Measurements from ENCODE around the gene MIOX.
"Not testable (repeated sequence)": the region's sequence is repeated elsewhere in the genome, so short reads cannot be mapped to it uniquely, and the experiment has no call there.

Gene MIOX

DNA sequence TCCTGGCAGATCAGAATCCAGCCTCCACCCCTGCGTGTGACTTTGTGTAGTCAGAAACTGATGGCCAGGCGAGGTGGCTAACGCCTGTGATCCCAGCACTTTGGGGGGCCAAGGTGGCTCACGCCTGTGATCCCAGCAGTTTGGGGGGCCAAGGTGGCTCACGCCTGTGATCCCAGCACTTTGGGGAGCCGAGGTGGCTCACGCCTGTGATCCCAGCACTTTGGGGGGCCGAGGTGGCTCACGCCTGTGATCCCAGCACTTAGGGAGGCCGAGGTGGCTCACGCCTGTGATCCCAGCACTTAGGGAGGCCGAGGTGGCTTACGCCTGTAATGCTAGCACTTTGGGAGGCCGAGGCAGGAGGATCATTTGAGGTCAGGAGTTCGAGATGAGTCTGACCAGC, 26.5 kb downstream of the MIOX start:
- H3K4me3 ChIP-seq (ENCODE audit: low read length), result no peak overlapping the region
- TF ChIP-seq, protein P1, sequence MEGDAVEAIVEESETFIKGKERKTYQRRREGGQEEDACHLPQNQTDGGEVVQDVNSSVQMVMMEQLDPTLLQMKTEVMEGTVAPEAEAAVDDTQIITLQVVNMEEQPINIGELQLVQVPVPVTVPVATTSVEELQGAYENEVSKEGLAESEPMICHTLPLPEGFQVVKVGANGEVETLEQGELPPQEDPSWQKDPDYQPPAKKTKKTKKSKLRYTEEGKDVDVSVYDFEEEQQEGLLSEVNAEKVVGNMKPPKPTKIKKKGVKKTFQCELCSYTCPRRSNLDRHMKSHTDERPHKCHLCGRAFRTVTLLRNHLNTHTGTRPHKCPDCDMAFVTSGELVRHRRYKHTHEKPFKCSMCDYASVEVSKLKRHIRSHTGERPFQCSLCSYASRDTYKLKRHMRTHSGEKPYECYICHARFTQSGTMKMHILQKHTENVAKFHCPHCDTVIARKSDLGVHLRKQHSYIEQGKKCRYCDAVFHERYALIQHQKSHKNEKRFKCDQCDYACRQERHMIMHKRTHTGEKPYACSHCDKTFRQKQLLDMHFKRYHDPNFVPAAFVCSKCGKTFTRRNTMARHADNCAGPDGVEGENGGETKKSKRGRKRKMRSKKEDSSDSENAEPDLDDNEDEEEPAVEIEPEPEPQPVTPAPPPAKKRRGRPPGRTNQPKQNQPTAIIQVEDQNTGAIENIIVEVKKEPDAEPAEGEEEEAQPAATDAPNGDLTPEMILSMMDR (conservative IDR thresholded peaks at IDR 0.05; ENCODE audit: low read length), result no peak
- DNase-seq (ENCODE audit: low read depth), result no peak

- TF ChIP-seq, protein P1 (conservative IDR thresholded peaks at IDR 0.05; ENCODE audit: low read length), result no peak
- DNase-seq (ENCODE audit: low read depth), result no peak
- no peak overlapping the region for H3K4me3 ChIP-seq (ENCODE audit: low read length)
Measured at GRCh38 chr22:50516068-50516467, 29.4 kb downstream of the MIOX start.

DNA sequence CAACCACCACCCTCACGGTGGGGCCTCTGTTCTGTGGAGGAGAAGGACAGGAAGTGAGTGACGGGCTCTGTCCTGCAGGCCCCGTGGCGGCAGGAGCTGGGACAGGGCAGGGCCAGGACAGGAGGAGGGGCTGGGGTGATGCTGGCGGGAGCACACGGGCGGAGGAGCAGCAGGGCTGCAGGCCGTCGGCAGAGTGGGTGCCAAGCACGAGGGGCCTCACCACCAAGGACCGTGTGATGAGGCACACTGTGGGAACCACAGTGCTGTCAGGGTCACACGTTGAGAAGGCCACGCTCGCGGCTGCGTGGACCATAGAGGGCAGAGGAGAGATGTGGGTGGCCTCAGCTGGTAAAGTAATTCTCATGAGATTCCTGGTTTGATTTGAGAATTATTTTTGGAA, 30.2 kb downstream of the MIOX start:
- H3K4me3 ChIP-seq (ENCODE audit: low read length), result no peak overlapping the region
- DNase-seq (ENCODE audit: low read depth), result no peak
- TF ChIP-seq, protein P1 (conservative IDR thresholded peaks at IDR 0.05; ENCODE audit: low read length), result no peak

DNA sequence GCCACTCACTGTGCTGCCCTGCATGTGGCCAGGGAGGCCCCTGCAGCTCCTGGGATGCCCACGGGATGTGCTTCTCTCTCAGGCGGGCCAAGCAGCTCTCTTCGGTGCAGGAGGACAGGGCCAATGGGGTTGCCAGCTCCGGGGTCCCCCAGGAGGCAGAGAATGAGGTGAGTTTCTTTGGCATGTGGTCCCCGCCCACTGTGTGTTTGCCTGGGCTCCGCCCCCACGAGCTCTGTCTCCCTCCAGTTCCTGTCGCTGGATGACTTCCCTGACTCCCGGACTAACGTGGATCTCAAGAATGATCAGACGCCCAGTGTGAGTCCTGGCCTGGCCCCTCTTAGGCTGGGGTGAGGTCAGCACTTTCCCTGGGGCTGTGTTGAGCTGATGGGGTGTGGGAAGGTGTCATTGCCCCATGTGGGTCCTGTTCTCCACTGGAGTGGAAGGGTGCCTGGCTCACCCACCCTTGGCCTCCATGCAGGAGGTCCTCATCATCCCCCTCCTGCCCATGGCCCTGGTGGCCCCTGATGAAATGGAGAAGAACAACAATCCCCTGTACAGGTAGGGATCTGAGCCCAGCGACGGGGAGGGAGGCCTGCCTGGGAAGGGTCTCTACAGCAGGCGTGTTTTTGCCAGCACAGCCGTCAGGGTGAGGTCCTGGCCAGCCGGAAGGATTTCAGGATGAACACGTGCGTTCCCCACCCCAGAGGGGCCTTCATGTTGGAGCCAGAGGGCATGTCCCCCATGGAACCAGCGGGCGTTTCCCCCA, 31.0 kb downstream of the MIOX start:
- no peak overlapping the region for H3K4me3 ChIP-seq (ENCODE audit: low read length)
- DNase-seq (ENCODE audit: low read depth), result no peak
- TF ChIP-seq, protein P1 (conservative IDR thresholded peaks at IDR 0.05; ENCODE audit: low read length), result no peak

DNA sequence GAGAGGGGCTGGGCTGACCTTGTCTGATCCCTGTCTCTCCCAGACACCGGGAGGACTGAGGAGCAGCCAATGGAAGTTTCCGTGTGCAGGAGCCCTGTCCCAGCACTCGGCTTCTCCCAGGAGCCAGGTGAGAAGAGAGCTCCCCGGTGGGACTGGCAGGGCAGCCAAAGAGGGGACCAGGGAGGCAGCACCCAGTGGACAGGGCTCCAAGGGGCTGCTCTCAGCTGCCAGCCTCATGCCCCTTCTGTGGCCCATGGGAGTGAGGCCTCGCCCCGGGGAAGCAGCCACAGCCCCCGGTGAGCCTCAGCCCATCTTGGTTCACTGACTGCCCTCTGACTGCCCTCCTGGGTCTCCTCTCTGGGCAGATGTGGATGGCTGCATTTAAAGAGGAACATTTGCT, 31.9 kb downstream of the MIOX start:
- H3K4me3 ChIP-seq (ENCODE audit: low read length), result no peak overlapping the region
- TF ChIP-seq, protein P1 (conservative IDR thresholded peaks at IDR 0.05; ENCODE audit: low read length), result no peak

GRCh38 chr22:50519151-50519550, 32.5 kb downstream of the MIOX start:
- H3K4me3 ChIP-seq (ENCODE audit: low read length), result no peak overlapping the region
- DNase-seq (ENCODE audit: low read depth), result no peak
- TF ChIP-seq, protein P1 (conservative IDR thresholded peaks at IDR 0.05; ENCODE audit: low read length), result no peak

More for the DNA sequence above, 31.9 kb downstream of the MIOX start:
- no peak for DNase-seq (ENCODE audit: low read depth)

- not testable (repeated sequence) for H3K4me3 ChIP-seq (ENCODE audit: low read length); DNase-seq (ENCODE audit: low read depth)
Measured at GRCh38 chr22:50520184-50520583, 33.5 kb downstream of the MIOX start.

All from AG10803 (cell line).